GM18870 (cell line): ENCODE measurements around the gene SLC2A2.

Experiments used
- ATAC-seq: cut with Tn5 transposase; IDR thresholded peaks from one replicate; pipeline ENCODE4 v1.9.1; 2021; ENCODE audit warnings: moderate library complexity; ENCODE audit not compliant: unreplicated experiment

SLC2A2 gene

GRCh38 chr3:171038342-171038741 is 11.8 kb upstream of the SLC2A2 start:
- ATAC-seq, result no peak

- no peak for ATAC-seq
These were observed 2.3 kb upstream of the SLC2A2 start for GRCh38 chr3:171028779-171029232.

GRCh38 chr3:171028025-171028778 is 1.7 kb upstream of the SLC2A2 start:
- peak; percentile 63 for ATAC-seq

- no peak for ATAC-seq
These were observed 3.0 kb downstream of the SLC2A2 start for GRCh38 chr3:171023566-171023965.

- ATAC-seq, result no peak
These were observed 5.1 kb downstream of the SLC2A2 start for GRCh38 chr3:171021377-171021776.

GRCh38 chr3:171018156-171018935 is 8.2 kb downstream of the SLC2A2 start:
- ATAC-seq, result no peak

GRCh38 chr3:171013822-171014748 is 12.4 kb downstream of the SLC2A2 start:
- ATAC-seq, result no peak

- no peak for ATAC-seq
These were observed 14.6 kb downstream of the SLC2A2 start for GRCh38 chr3:171011873-171012336.

DNA sequence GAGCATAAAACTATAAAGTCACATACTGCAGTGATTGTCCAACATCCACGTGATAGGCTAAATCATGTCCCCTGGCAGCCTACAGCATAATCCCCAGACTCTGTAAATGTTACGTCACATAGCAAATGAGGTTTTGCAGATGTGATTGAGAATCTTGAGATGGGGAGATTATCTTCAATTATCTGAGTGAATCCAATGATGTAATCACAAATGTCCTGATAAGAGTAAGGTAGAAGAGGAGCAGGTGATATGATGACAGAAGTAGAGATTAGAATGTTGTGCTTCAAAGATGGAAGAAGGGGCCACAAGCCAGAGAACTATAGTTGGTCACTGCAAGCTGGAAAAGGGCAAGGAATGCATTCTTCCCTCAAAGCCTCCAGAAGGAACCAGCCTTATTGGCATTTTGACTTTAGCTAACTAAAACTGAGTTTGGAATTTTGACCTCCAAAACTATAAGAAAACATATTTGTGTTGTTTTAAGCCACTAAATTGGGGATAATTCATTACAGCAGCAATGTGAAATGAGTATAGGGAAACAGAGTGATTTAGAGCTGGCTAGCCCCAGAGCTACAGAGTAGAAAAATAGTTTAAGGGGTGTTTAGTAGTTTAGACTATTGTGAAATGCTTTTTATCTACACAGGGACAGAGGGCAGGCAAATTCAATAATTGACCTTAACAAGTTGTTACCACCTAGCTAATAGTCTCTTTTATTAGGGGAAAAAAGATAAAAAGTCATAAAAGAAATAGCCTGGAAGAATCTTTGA is 15.2 kb downstream of the SLC2A2 start:
- no peak for ATAC-seq

GRCh38 chr3:171007316-171007715 is 19.2 kb downstream of the SLC2A2 start:
- ATAC-seq, result no peak

DNA sequence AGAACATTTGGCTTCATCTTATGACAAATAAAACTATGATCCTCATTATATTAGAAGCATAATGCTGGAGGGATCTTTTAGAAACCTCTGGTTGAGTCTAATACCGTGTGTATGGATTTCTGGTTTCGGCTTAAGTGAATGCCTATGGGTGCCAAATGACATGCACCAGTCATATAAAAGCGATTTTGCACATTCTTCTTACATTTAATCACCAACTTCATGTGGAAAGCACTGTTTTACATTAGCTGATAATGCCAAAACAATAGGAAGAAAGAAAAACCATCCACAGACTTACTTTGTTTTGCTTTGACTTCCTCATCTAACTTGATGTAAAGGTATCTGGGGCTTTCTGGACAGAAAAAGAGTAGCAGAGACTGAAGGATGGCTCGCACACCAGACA is 20.9 kb downstream of the SLC2A2 start:
- no peak for ATAC-seq

DNA sequence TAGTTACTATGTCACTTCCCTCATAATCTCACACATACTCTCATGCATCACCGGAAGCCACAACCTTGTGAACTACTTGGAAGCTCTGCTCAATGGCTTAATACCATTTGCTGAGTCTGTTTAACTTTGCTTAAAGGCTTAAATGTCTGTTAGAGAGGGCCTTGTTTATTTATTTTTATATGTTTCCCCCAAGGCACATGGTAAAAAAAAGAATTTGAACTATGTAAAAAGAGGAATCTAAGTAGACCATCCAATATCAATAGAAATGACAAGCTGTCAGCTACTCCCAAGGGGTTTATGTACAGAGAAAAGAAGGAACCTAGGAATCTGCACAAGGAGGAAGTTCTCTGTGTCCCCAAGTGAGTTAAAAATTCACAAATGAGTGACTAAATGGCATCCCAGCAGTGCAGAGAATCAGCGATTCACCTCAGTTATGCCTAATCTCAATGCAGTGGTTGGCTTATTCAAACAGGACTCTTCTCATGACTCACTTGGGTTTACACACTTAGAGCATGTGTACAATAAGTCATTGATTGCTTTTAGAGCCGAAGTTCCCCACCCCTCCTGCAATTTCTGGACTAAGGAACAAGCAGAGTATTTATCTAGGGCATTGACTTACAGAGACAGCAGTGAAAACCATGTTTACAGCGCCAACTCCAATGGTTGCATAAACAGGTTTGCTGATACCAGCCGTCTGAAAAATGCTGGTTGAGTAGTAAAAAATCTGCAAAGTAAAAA is 24.4 kb downstream of the SLC2A2 start:
- no peak for ATAC-seq

- ATAC-seq, result no peak
These were observed 25.1 kb downstream of the SLC2A2 start for GRCh38 chr3:171001250-171001893.

DNA sequence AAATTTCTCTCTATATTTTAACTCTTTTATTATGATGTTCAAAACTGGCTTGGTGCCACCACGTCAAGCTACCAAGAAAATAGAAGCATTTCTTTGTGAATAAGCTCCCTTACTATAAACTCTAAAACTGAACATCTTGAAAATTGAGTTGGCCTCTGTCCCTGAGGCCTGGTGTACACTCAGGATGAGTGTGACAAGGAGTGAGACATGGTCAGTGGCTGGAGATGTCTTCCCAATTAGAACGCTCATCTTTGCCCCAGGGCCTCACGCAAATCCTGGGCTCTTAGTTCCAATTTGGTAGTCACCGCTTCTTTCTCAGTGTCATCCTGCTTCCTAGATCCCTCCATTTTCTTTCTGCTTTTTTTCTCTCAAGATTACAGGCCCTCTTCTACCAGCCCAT is 26.2 kb downstream of the SLC2A2 start:
- no peak for ATAC-seq

DNA sequence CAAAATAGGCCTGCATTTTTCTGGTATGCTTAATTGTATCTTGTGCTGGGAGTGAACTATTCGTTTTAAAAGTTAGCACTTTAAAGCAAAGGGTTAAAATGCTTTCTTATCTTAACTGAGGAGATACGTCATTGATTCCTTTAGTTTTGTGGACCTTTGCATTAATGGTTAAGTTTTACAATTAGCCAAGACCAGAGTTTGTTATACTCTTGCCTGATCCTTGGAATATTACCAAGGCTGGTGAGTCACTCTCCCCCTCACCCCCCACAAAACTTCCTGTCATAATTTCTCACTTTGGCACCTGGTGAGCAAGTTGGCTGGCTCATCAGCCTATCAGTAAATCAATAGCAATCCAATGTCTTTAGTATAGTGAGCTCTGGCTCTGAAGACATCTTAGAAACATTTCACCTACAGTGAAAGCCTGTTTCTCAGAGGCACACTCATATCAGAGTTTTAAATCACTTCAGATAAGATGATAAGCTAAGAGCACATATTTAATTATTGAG is 26.7 kb downstream of the SLC2A2 start:
- ATAC-seq, result no peak

- ATAC-seq, result no peak
These were observed 28.3 kb downstream of the SLC2A2 start for GRCh38 chr3:170997961-170998913.

GRCh38 chr3:170992854-170993253 is 33.7 kb downstream of the SLC2A2 start:
- ATAC-seq, result peak; percentile 61

DNA sequence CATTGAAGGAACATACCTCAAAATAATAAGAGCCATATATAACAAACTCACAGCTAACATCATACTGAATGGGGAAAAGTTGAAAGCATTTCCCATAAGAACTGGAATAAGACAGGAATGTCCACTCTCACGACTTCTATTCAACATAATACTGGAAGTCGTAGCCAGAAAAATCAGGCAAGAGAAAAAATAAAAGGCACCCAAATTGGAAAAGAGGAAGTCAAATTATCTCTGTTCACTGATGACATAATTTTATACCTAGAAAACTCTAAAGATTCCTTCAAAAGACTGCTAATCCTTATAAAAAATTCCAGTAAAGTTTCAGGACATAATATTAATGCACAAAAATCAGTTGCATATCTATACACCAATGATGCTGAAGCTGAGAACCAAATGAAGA is 34.9 kb downstream of the SLC2A2 start:
- no peak for ATAC-seq
